WERI-Rb-1 (cell line): Measurements from ENCODE around the gene ASB11.

Experiments
- DNase-seq: peaks from one replicate; pipeline ENCODE4 v3.0.0-alpha.2; 2020
- H3K27ac ChIP-seq: fragments of 250-450 bp; sonication (Bioruptor Pico); 2 replicates; pipeline ENCODE4 v1.5.1; 2020; ENCODE audit warnings: mild to moderate bottlenecking, moderate library complexity
- H3K27me3 ChIP-seq: fragments of 250-450 bp; sonication (Bioruptor Pico); 2 replicates; pipeline ENCODE4 v1.5.1; 2021; ENCODE audit warnings: mild to moderate bottlenecking, low read depth, moderate library complexity; ENCODE audit not compliant: insufficient read depth, severe bottlenecking
- H3K36me3 ChIP-seq: fragments of 250-450 bp; sonication (Bioruptor Pico); 2 replicates; pipeline ENCODE4 v1.5.1; 2020; ENCODE audit warnings: mild to moderate bottlenecking, moderate library complexity
- H3K4me3 ChIP-seq: 2 replicates; pipeline ENCODE4 v1.5.1; 2011; ENCODE audit warnings: low read depth, mild to moderate bottlenecking, control low read depth, low read length
- H3K9me3 ChIP-seq: fragments of 250-450 bp; sonication (Bioruptor Pico); 2 replicates; pipeline ENCODE4 v1.5.1; 2021; ENCODE audit warnings: mild to moderate bottlenecking, moderate library complexity; ENCODE audit not compliant: severe bottlenecking
- CTCF ChIP-seq: IDR thresholded peaks from 2 replicates; pipeline ENCODE4 v1.5.1; 2011; ENCODE audit warnings: low read depth, mild to moderate bottlenecking, control low read depth, inconsistent platforms, low read length

The ASB11 gene

GRCh38 chrX:15269618-15270521, 45.6 kb downstream of the ASB11 start, which contains the start of gene ASB9:
ASB9 (minus strand) TSS chrX:15270083; CDS start chrX:15269874, 209 bp downstream.
- Histone ChIP-seq H3K27me3 (peaks cover 48% of the 10 kb centered on the region), H3K4me3 (no peak within 1 kb of the TSS), H3K27ac (no peak within 1 kb of the TSS), H3K36me3 (no peaks in the 10 kb centered on the region), H3K9me3 (peaks cover 4% of the 10 kb centered on the region)
- DNase-seq = no peak
- no peak for TF ChIP-seq CTCF

- no peak for DNase-seq
- no peak for TF ChIP-seq CTCF
- Histone ChIP-seq H3K36me3 (no peaks in the 10 kb centered on the region), H3K9me3 (peaks cover 4% of the 10 kb centered on the region), H3K4me3 (no peak overlapping the region), H3K27me3 (peaks cover 53% of the 10 kb centered on the region), H3K27ac (no peak overlapping the region)
Measured at GRCh38 chrX:15269120-15269519, 46.3 kb downstream of the ASB11 start.

- no peak for DNase-seq
- Histone ChIP-seq H3K27me3 (peaks cover 61% of the 10 kb centered on the region), H3K36me3 (no peaks in the 10 kb centered on the region)
Measured at GRCh38 chrX:15254852-15255251, 60.6 kb downstream of the ASB11 start.

GRCh38 chrX:15245896-15246295, 69.5 kb downstream of the ASB11 start:
- DNase-seq = no peak
- Histone ChIP-seq H3K4me3 (no peak overlapping the region), H3K27me3 (peaks cover 58% of the 10 kb centered on the region), H3K9me3 (no peaks in the 10 kb centered on the region), H3K27ac (no peak overlapping the region), H3K36me3 (no peaks in the 10 kb centered on the region)
- TF ChIP-seq CTCF = no peak

More at GRCh38 chrX:15254852-15255251, 60.6 kb downstream of the ASB11 start:
- Histone ChIP-seq H3K9me3 (no peaks in the 10 kb centered on the region), H3K4me3 (no peak overlapping the region), H3K27ac (no peak overlapping the region)
- TF ChIP-seq CTCF = no peak

GRCh38 chrX:15244421-15244820, 71.0 kb downstream of the ASB11 start:
- H3K36me3 ChIP-seq = no peaks in the 10 kb centered on the region
- DNase-seq = no peak
- H3K27me3 ChIP-seq = peaks cover 54% of the 10 kb centered on the region
- no peak overlapping the region for H3K4me3 ChIP-seq
- TF ChIP-seq CTCF = no peak
- no peak overlapping the region for H3K27ac ChIP-seq
- H3K9me3 ChIP-seq = no peaks in the 10 kb centered on the region
